ENCODE measurements around the gene GNL2. TPM values are rescaled to one million over a fixed set of nuclear protein-coding genes. Genes with fewer than 3 reads are reported as not detected.

Gene GNL2
- total and polyA plus RNA-seq, 9 of the 15 experiments (the other 6 are each of a cell fraction or from before 2014, with no cell fraction given): 156 to 371 (median 263) TPM

DNA sequence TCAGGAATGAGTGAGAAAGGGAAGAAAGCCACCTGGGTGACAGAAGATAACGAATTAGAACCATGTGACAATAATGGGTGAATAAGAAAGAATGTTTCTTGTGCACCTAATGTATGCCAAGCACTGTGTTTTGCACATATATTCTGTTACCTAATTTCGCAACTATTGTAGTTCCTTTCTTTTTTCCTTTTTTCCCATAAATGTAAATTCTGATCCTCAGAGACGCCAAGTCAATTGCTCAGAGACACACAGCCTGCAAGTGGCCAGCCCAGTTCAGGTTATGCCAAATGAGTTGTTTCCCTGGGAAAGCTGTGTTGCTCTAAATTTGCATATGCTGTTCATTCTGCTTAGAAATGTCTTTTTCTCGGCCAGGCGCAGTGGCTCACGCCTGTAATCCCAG is 40.7 kb upstream of the GNL2 start:
- WGBS (ENCODE audit: insufficient coverage, low coverage, missing lambda C conversion rate): 1% methylated on average over 6 of the region's 6 CpGs
- intact Hi-C loops (cut with micrococcal nuclease): no loop called here

DNA sequence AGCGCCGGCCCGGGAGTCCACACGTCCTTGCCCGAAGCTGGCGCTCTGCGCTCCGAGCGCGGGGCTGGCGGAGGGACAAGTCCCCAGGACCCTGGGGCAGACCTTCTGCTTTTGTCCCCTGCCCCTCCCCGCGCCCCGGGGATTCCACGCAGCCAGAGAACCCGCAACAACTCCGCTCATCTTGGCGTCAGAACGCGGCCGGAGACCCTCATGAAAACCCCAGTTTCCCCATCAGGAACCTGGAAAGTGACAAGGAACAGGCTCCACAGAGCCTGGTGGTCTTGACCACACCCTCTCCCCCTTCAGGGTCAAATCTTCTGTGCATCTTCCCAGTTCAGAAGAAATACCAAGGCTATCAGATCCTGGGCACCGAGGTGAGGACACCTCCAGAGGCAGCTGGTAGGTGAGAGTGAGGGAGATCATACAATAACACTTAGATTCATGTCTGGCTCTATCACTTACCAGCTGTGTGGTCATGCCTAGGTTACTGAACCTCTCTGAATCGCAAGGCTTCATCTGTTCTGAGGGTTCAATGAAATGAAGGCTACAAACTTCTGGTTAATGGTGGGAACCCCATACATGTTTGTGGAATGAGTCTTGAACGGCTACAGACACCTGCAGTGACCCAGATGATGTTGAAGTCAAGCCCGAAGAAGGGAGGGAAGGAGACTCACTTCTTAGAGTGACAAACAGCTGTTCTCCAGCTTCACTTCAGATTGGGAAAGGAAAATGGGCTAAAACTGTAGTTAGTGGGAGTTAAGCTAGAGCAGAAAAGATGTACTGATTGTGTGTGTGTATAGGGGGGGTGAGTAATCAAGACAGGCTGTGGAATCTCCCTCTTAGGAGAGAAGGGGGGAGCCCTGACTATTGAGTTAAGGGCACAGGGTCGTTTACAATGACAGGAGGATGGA is 39.5 kb upstream of the GNL2 start:
- H3K4me1 ChIP-seq (replicated peaks in 1 of 2; ENCODE audit: control insufficient read depth in 2 of 2, insufficient read depth in 2 of 2, low read length in 2 of 2): peaks cover 0 to 22% of the 10 kb centered on the region in 2 experiments; a peak in 1 of 5 replicates
- in situ Hi-C loops (cut with MboI): no loop called here
- FAIRE-seq (peak; percentile 6), DNase-seq (ENCODE audit: extremely low read depth in 1 of 4, low spot score in 3 of 4) (no peak), ATAC-seq (no peak)
- H3K79me2 ChIP-seq (ENCODE audit: control insufficient read depth, insufficient read depth, low read length): no peaks in the 10 kb centered on the region
- ChIA-PET POLR2A (interaction anchor here (0.7 to 1.2 kb wide), 4 partner anchors 10 to 1562 kb away, joined by 3 read pairs; partner anchors contain the start of gene ZC3H12A), CTCF (ENCODE audit: low intra/inter-chr PET ratio) (no interaction called here)
- no TSS peak for BruUV-seq (replicated peaks)
- no peak overlapping the region for H3K4me3 ChIP-seq
- WGBS (ENCODE audit: insufficient coverage, low coverage, missing lambda C conversion rate): 18% methylated on average over 23 of the region's 26 CpGs
- no peaks in the 10 kb centered on the region for H3K36me3 ChIP-seq (ENCODE audit: control insufficient read depth, insufficient read depth, low read length)
- no peaks in the 10 kb centered on the region for H3K9me1 ChIP-seq (ENCODE audit: control insufficient read depth, insufficient read depth, low read length)
- peaks cover 73 to 82% of the 10 kb centered on the region in 2 experiments for H3K27me3 ChIP-seq (ENCODE audit: control insufficient read depth in 2 of 2, insufficient read depth in 2 of 2, low read length in 2 of 2)
- H2AFZ ChIP-seq (ENCODE audit: low read depth, low read length): no peak overlapping the region
- intact Hi-C loops (cut with micrococcal nuclease): no loop called here
- no peaks in the 10 kb centered on the region for H3K9me3 ChIP-seq (replicated peaks; ENCODE audit: control insufficient read depth, insufficient read depth, low read depth, low read length)
- H3K9ac ChIP-seq (ENCODE audit: insufficient read depth in 1 of 2, low read depth in 2 of 2, low read length in 2 of 2): no peak overlapping the region
- no peak overlapping the region for H3K27ac ChIP-seq (ENCODE audit: extremely low read depth, low read depth, low read length)
- H3K4me2 ChIP-seq (ENCODE audit: insufficient read depth, low read length): no peak overlapping the region
- peaks cover 11% of the 10 kb centered on the region for H4K20me1 ChIP-seq (replicated peaks; ENCODE audit: control insufficient read depth, insufficient read depth, low read length)
- no peak for TF ChIP-seq PCBP1 (IDR thresholded peaks at IDR 0.05; ENCODE audit: low read depth, low read length, poor library complexity, severe bottlenecking)
- TF ChIP-seq, protein P1, sequence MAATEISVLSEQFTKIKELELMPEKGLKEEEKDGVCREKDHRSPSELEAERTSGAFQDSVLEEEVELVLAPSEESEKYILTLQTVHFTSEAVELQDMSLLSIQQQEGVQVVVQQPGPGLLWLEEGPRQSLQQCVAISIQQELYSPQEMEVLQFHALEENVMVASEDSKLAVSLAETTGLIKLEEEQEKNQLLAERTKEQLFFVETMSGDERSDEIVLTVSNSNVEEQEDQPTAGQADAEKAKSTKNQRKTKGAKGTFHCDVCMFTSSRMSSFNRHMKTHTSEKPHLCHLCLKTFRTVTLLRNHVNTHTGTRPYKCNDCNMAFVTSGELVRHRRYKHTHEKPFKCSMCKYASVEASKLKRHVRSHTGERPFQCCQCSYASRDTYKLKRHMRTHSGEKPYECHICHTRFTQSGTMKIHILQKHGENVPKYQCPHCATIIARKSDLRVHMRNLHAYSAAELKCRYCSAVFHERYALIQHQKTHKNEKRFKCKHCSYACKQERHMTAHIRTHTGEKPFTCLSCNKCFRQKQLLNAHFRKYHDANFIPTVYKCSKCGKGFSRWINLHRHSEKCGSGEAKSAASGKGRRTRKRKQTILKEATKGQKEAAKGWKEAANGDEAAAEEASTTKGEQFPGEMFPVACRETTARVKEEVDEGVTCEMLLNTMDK (IDR thresholded peaks at IDR 0.05; ENCODE audit: borderline replicate concordance, insufficient read depth, low read depth, low read length, poor library complexity, severe bottlenecking): no peak
- no peak for TF ChIP-seq ESRRA (IDR thresholded peaks at IDR 0.05; ENCODE audit: borderline replicate concordance, low read depth)
- peak; percentile 69 for TF ChIP-seq RBM25 (IDR thresholded peaks at IDR 0.05; ENCODE audit: low read depth, low read length, severe bottlenecking)
- peak; percentile 27 for TF ChIP-seq ZFP36 (IDR thresholded peaks at IDR 0.05; ENCODE audit: low read depth, low read length, partially characterized antibody)
- TF ChIP-seq SMARCC2 (IDR thresholded peaks at IDR 0.05; ENCODE audit: low read depth): no peak
- no peak for TF ChIP-seq DIDO1 (tag; IDR thresholded peaks at IDR 0.05; ENCODE audit: low read depth)

More for the DNA sequence above, 40.7 kb upstream of the GNL2 start:
- BruUV-seq (replicated peaks): no TSS peak
- Histone ChIP-seq H3K27me3 (ENCODE audit: control insufficient read depth in 2 of 2, insufficient read depth in 2 of 2, low read length in 2 of 2) (peaks cover 61 to 74% of the 10 kb centered on the region in 2 experiments), H3K4me1 (replicated peaks in 1 of 2; ENCODE audit: control insufficient read depth in 2 of 2, insufficient read depth in 2 of 2, low read length in 2 of 2) (peaks cover 0 to 18% of the 10 kb centered on the region in 2 experiments; a peak in 1 of 5 replicates), H3K36me3 (ENCODE audit: control insufficient read depth, insufficient read depth, low read length) (no peaks in the 10 kb centered on the region), H3K9me3 (replicated peaks; ENCODE audit: control insufficient read depth, insufficient read depth, low read depth, low read length) (no peaks in the 10 kb centered on the region), H3K27ac (ENCODE audit: extremely low read depth, low read depth, low read length) (no peak overlapping the region), H3K79me2 (ENCODE audit: control insufficient read depth, insufficient read depth, low read length) (no peaks in the 10 kb centered on the region), H3K9me1 (ENCODE audit: control insufficient read depth, insufficient read depth, low read length) (no peaks in the 10 kb centered on the region), H3K9ac (ENCODE audit: insufficient read depth in 1 of 2, low read depth in 2 of 2, low read length in 2 of 2) (no peak overlapping the region), H3K4me2 (ENCODE audit: insufficient read depth, low read length) (no peak overlapping the region), H3K4me3 (no peak overlapping the region), H2AFZ (ENCODE audit: low read depth, low read length) (no peak overlapping the region), H4K20me1 (replicated peaks; ENCODE audit: control insufficient read depth, insufficient read depth, low read length) (peaks cover 8% of the 10 kb centered on the region)
- DNase-seq (ENCODE audit: extremely low read depth in 1 of 4, low spot score in 3 of 4): no peak
- in situ Hi-C loops (cut with MboI): no loop called here
- no peak for ATAC-seq
- peak; percentile 58 for TF ChIP-seq ZFP36 (IDR thresholded peaks at IDR 0.05; ENCODE audit: low read depth, low read length, partially characterized antibody)
- no peak for TF ChIP-seq ZBTB17 (CRISPR knock-in tag; IDR thresholded peaks at IDR 0.05)
- peak; percentile 76; the same call in 1 of the 2 replicates for TF ChIP-seq SMARCA5 (IDR thresholded peaks at IDR 0.05)
- TF ChIP-seq FOXM1 (IDR thresholded peaks at IDR 0.05; ENCODE audit: low read depth): no peak
- no peak for TF ChIP-seq FOXM1 (CRISPR knock-in tag; IDR thresholded peaks at IDR 0.05; ENCODE audit: low read depth)
- TF ChIP-seq ZNF121 (CRISPR knock-in tag; conservative IDR thresholded peaks at IDR 0.05): peak; percentile 87
- TF ChIP-seq RBM25 (IDR thresholded peaks at IDR 0.05; ENCODE audit: low read depth, low read length, severe bottlenecking): peak; percentile 65
- TF ChIP-seq BCOR (IDR thresholded peaks at IDR 0.05): peak; percentile 66; the same call in 1 of the 2 replicates
- ChIA-PET CTCF (ENCODE audit: low intra/inter-chr PET ratio) (no interaction called here), POLR2A (interaction anchor here (1.7 kb wide), 1 partner anchor 10 kb away, joined by 4 read pairs; no protein-coding TSS in a partner anchor)
- FAIRE-seq: no peak
